Stimulated activated CD8-positive, alpha-beta memory T cell treated with anti-CD3 and anti-CD28 coated beads, Interleukin-7, amount 100 ng/mL, for 24 hours (primary cell): Measurements from ENCODE around the gene CDC45.

Experiments used
- DNase-seq: peaks from one replicate; pipeline ENCODE4 v3.0.0-alpha.2; 2020; ENCODE audit warnings: low read depth

Gene CDC45

DNA sequence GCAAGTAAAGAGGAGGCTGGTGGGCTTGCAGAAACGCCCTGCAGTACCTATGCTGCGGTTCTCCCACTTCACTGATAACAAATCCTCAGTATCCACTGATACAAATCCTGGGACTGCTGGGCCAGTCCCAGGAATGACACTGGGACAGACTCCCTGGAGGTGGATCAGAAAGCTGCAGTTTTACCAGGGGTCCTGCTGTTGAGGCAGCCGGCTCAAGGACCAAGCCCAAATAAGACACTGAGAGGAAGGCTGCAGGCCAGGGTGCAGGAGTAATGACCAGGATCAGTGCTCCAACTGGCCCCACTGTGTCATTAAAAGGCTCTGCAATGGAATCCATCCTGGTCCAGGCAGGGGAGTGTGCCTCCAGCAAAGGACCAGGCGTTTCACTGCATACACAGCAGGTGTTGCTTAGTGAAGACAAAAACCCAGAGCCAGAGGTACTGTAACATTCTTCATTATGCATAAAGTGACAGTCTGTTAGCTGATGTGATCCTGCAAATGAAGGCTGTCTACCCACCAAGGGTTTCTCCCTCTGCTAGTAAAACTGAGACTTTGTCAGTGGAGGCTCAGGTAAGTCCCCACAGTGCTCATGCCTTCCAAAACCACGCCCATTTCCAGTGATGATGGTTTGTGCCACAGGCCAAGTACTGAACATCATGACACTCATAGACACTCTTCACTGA lies 30.8 kb upstream of the CDC45 start:
- no peak for DNase-seq

DNA sequence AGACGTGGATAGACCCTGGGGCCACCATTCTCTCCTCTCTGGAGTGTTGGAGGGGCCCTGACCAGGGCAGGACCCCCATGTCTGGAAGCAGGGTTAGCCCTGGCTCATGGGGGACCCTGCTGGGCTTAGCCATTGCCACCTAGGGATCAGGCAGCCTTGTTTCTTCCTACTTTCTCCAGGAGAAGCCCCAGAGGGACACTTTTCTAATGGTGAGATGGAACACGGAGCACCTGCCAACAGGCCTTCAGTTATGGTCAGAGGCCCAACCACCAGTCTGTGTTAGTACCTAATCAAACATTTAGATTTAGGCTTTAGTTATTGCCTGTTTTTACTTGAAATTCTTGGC lies 30.3 kb upstream of the CDC45 start:
- DNase-seq, result no peak

DNA sequence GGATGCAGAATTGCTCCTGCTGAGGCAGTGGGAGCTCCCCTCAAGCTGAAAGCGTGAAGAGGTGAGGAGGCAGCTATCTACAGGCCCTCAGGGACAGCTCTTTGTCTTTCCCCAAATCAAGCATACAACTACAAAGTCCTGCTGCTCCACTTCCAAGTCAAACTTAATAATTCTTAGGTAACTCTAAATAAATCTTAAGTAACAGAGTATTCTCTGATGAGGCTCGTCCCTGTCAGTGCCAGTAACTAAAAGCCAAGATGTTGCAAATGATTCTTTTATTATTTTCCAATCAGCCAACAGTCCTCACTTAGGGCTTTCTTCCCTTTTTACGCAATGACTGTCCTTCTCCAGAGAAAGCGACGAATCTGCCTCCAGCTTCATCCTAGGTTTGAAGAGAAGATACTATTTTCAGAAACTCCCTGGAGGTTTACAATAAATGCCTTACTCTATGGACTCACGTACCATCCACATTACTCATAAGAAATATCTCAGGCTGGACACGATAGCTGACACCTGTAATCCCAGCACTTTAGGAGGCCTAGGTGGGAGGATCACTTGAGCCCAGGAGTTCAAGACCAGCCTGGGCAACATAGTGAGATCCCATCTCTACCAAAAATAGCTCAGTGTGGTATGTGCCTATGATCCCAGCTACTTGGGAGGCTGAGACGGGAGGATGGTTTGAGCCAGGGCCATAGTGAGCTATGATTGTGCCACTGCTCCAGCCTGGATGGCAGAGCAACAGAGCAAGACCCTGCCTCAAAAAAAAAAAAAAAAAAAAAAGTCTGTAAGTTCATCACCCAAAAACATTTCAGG lies 29.2 kb upstream of the CDC45 start:
- DNase-seq, result no peak

DNA sequence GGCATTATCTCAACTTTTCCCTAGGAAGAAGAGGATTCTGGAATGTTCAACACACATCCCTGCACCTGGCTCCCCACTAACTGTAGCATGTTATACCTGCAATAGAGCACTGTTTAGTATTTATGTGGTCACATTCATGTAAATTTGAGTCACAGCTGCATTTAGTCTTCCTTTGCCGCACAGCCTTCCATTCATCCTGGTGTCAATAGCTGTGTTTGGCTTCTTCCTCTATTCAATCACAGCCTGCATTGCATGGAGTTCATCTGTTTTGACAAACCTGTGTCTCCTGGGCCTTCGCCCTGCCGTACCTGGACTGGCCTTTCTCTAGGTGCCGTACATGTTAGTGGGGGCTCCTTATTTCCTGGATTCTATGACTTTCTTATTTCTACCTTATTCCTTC lies 28.1 kb upstream of the CDC45 start:
- DNase-seq, result no peak

DNA sequence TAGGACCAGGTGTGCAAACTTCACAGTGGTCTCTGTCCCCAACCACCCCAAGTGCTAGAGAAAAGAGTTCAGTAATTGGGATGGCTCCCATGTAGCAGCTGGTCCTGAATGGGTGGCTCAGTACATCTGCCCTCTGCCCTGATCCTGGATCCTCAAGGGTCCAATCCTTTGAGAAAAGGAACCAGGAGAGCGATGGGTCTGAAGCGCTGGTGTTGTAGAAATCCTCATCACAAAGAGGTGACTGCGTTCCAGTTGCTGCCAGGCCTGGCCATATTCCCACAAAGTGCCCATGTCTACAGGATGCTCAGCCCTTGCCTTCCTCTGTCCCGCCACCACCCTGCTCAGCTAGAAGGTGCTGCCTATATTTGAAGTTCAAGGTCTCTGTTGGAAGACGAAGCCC lies 26.0 kb upstream of the CDC45 start:
- DNase-seq, result no peak

DNA sequence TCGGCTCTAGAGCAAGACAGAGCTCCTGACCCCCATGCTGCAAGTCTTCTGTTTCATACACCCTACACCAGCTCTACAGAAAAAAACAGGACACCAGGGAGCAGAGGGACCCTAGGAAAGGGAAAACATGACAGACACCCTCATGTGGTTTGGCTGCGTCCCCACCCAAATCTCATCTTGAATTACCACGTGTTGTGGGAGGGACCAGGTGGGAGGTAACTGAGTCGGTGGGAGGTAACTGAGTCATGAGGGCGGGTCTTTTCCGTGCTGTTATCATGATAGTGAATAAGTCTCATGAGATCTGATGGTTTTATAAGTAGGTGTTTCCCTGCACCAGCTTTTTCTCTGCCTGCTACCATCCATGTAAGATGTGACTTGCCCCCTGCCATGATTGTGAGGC lies 25.6 kb upstream of the CDC45 start:
- no peak for DNase-seq

DNA sequence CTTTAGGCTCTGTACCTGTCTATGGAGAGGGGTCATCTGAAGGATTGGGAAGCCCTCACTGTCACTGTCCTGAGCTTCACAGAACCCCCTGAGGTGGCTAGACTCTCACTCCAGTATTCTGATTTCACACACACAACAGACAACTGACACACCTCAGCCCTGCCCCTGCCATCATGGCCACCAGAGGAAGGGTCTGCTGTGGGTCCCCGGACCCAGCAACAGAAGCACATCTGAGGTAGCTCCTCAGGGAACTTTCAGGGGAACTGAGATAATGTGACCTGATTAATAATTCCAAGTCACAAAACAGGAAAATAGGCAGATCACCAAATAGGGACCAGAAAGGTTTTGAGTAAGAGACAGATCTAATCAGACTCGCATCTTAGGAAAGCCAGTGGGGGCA lies 24.7 kb upstream of the CDC45 start:
- DNase-seq, result no peak

DNA sequence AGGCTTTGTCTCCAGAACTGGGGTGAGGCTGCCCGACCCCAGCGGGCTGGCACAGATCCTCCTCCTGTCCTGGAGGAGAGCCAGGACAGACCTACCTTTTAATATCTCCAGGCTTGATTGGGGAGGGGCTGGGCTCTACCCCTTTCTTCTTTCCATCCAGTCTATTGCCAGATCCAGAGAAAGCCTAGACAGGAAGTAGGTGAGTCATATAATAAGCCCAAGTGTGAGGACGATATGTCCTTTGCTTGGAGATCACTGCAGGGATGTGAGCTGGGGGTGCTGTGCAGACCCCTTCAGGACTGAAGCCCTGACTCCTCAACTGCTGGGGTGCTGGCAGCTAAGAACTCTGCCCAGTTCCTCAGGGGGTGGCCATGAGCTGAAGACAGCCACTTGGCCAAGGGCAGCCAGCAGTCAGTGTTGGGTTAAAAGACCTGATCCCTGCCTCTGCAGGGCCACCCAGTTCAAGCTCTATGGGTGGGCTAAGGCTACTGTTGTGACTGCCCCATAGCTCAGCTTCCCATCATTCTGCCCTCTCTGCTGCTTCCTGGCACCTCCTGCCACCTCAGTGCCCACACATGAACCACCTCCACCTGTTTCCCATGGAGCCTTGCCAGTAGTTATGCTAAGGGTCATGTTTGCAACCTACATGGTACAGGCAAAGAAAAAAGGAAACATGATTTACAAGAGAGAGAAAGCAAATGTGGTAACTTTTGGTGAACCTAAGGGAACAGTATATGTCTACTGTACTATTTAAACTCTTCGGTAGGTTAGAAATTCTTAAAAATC lies 23.9 kb upstream of the CDC45 start:
- no peak for DNase-seq

DNA sequence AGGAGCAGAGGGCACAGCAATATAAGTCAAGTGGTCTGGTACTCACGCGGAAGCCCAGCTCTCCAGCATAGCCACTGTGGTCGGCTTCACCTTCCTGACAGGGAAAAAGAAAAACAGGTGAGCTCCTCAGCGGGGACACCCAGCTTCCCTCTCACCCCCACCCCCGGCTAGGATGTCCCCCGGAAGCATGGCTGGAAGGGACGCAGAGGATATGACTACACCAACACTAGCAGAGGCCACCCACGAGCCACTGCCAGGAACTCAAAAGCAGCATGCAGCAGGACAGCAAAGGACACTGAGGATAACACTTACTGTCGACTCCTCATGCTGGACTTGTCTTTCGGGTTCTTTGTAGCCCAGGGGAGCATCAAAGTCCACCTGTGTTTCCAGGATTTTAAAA lies 23.2 kb upstream of the CDC45 start:
- no peak for DNase-seq

DNA sequence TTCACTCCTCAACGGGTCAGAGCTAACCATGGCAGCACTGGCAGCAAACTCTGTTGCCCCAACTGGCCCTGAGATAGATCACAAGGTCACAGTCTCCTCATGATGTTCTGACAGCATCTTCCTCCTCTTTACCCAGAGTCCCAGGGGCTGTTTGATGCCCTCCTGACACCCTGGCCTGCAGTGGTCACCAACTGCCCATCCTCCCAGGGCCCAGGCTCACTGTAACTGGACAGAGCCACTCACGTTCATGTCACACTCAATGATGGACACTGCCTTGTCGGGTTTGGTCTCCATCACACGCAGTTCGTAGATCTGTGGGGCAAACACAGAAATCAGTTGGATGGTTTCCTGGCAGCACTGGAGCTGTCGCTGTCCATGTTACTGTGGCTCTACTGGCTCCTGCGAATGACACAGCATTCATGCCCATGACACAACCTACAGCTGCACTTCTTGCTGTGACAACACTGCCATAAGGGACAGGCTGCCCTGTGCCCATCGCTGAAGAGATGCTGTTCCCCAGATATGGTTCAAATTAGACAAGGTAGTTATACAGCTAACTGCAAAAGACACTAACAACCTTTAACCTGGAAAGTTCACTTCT lies 21.8 kb upstream of the CDC45 start:
- no peak for DNase-seq

DNA sequence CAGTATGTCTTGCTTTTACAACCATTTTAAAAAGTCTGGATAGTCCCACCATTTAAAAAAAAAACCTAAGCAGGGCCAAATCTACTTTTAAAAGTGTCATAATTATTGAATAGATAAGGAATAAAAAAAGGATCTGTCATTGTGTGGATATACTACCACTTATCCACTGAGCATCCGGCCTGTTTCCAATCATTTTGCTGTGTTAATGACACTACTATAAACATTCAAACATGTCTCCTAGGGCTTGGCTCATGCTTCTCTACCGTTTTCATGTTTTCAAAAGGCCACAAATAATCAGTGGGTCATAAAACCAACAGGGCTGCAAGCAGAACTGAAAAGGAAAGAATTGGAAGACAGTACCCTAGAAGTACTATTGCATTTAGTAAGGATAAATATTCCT lies 19.7 kb upstream of the CDC45 start:
- DNase-seq, result no peak

DNA sequence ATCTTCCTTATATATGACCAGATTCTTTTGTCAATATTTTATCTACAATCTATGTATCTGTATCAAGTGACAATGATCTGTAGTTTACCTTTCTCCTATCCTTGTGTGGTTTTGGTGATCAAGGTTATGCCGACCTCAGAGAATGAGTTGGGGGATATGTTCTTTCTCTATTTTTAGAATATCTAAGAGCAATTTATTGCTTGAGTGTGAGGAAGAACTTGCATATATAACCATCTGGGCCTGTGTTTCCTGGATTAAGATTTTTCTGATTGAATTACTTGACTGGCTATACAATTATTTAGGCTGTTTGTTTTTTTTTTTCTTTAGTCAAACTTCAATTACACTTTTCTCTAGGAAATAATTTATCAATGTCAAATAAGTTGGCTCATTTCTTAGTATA lies 18.2 kb upstream of the CDC45 start:
- no peak for DNase-seq

DNA sequence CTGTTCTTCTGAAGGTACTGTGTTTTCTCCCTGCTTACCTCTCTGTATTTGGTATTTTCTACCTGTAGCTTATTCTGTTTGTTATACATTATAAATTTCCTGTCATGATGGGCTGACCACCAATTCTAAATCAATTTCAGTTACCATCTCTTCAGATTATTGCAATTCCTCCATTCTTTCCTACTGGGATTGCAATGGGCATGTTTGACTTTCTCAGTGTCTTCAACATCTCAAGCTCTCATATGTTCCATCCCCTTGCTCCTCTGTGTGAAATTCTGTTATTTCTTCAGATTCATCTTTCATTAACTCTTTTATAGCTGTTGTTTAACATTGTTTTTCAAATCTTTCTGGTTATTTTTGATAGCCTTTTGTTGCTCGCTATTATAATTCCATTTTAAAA lies 16.7 kb upstream of the CDC45 start:
- DNase-seq, result no peak

DNA sequence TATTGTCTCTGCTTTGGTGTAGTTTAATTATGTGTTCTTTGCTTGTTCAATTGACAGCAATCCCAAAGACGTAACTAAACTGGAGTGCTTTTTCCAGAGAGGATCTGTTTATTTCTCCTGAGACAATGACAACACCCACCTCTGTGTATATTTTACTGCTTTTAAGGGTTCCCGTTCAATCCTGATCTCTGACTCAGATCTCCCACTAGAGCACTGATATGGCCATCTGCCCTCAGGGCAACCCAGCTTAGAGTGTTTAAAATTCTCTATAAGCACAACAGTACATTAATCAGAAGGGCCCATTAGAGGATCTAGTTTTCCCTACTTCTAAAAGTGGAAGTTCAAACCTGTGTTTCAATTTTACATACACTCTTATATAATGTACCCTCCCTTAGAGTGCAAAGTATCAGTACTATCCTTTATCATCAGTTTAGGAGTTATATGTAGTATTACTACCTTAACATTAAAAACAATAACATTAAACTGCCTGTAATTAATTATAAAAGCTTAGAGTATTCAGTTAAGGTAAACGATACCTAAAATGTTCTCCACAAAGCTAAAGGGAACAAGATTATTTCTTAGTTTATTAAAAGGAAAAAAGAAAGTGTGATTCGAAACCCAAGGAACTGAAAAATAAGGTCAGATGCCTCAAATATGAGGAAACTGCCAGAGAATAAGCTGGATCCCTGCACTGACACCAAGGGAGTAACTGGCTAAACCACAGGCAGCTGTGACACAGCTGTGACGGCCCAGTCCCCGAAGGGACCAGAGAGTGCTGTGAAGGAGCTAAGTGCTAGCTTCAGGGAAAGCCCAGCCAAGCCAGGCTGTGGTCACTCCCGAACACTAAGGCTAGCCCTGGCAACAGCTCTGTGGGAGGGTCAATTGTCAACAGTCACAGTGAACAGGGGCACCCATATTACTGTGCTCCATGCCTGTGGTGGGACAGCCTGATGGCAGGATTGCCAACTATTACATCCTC lies 15.9 kb upstream of the CDC45 start:
- DNase-seq, result no peak

DNA sequence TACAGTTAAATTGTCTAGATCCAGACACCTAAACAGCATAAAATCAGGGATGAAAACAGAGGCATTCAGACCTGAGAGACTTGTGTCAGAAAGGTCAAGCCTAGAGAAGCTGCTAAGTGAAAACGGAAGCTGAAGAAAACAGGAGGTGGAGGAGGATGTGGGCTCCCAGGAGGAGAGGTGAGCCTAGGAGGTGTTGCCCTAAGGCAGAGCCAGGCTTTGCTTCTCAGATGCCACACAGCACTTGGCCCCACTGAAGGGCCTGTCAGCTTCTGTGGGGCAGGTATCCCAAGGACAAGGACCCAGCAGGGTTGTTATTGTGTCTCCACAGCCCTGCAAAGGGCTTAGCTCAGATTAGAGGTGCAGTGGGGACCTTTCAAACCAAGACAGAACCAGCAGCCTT lies 15.2 kb upstream of the CDC45 start:
- no peak for DNase-seq

DNA sequence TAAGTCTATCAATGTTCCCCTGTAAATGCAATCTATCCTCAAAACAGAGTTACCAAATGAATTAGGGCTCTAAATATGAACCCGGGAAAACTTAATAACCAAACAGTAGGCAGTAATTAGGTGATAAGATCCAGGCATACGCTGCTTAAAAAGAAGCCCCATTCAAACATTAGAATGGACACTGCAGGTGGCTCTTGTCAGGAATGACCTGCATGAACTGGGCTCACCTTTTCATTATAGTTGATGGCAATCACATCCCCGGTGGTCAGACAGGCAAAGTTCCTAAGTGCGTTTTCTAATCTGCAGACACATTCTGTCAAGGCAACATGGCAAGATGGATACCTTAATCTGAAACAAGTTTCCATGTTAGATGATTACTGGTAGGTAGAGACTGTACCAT lies 14.7 kb upstream of the CDC45 start:
- DNase-seq, result no peak

DNA sequence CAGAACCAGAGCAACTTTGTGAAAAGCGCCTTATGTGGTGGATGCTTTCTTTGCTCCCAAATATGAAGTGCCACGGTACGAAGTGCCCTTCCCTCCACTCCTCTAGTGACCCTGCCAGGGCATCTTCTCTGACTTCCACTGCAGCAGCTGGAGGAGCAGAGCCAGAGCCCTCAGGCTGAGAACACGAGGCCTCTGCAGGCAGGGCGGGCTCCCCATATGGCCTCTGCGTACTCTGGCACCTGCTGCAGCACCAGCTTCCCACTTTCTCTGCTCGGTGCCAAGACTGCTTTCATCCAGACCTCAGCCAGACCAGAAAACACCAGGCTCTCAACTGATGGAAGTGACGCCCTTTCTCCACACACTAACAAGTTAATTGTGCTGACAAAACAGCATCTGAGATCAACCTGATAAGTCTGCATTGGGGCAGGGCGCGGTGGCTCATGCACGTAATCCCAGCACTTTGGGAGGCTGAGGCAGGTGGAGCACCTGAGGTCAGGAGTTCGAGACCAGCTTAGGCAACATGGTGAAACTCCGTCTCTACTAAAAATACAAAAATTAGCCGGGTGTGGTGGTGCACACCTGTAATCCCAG lies 13.5 kb upstream of the CDC45 start:
- DNase-seq, result no peak

DNA sequence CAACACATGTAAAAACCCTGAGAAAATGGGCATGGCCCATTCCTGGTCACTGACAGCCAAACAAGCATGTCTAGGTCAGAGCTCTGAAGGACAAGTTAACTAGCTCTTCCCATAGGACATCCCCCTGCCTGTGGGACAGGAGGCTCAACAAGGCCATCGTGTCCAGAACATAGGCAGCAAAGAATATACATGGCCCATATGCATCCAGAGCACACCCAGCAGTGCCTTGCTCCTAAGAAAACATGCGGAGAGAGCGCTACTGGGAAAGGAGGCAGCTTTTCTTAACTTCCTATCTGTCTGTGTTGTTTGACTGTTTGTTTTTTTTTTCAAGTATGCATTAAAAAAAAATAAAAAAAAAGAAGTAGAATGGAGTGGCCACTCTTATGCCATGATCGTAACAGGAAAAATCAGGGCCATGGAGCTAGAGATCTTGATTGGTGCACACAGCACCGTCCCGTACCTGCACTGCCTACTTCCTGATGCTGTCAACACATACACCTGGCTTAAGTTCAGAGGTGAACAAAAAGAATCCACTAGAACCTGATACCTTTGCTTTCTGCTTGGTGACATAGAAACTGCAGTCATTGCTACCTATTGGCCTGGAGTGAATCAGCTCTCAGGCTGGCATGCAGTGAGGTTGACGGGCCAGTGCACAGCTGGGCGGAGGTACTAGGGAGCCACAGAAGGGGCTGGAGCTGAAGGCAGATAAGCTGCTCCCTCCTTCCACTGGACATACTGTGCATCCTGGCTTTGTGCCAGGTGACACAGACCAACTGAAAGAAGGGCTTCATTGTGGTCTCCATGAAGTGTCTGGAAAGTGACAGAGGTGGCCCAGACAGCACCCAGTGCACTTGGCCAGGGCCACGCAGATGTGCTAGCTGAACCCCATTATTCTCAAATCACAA lies 12.6 kb upstream of the CDC45 start:
- no peak for DNase-seq

DNA sequence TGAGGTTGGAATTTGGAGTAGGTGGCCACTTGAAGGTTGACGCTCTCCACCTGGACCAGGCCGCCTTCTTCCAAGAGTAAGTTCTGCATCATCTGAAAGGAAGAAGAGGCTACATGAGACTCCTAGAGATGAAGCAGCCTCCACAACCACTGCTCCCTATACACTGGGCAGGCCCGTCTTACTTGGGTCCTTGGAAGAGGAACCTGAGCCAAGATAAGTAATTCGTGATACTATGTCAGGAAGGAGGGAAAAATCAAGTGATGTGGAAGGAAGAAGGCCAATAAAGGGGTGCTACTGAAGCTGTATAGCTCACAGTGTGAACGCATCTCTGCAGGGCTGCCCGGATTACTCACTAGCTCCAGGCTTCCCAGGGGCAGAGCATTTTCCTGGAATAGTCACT lies 11.8 kb upstream of the CDC45 start:
- no peak for DNase-seq

DNA sequence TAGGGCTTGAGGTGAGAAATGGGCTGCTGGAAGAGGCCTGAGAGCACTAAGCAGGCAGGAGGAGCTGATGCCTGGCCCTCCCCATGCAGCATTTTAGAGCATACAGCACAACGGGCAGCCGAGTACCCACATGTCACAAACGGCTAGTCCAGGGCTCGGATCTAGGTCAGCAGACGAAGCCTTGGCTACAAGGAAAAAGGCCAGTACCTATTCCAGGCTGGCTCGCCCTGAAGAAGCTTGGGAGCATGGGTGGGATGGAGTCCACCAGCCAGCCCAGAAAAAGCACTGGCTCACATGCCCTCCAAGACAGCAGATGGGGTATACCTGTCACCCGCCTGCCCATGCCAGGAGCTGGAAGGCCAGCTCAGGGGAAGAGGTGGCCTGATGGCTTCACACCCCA lies 10.3 kb upstream of the CDC45 start:
- DNase-seq, result no peak
